Hepatocyte (in vitro differentiated cells): ENCODE measurements around the gene AUTS2. TPM values are rescaled to one million over a fixed set of nuclear protein-coding genes. Genes with fewer than 3 reads are reported as not detected.

Experiments
- DNase-seq: peaks from one replicate; pipeline ENCODE4 v3.0.0-alpha.2; 2016; ENCODE audit warnings: low spot score
- H2AFZ ChIP-seq: fragments of 200-600 bp; sonication (generic); 2 replicates; pipeline ENCODE4 v1.6.0; 2016; ENCODE audit warnings: antibody characterized with exemption, mild to moderate bottlenecking
- H3K27ac ChIP-seq: fragments of 200-600 bp; sonication (generic); 2 replicates; pipeline ENCODE4 v1.5.1; 2016; ENCODE audit warnings: mild to moderate bottlenecking
- H3K27me3 ChIP-seq: fragments of 200-600 bp; sonication (generic); 2 replicates; pipeline ENCODE4 v1.6.1; 2016
- H3K36me3 ChIP-seq: fragments of 200-600 bp; sonication (generic); replicated peaks from 2 replicates; pipeline ENCODE4 v1.5.1; 2016; ENCODE audit warnings: low read depth; ENCODE audit not compliant: insufficient read depth
- H3K4me1 ChIP-seq: fragments of 200-600 bp; sonication (generic); 2 replicates; pipeline ENCODE4 v1.5.1; 2016; ENCODE audit warnings: mild to moderate bottlenecking, moderate library complexity; ENCODE audit not compliant: insufficient read depth
- H3K4me2 ChIP-seq: fragments of 200-600 bp; sonication (generic); 2 replicates; pipeline ENCODE4 v1.6.0; 2016
- H3K4me3 ChIP-seq: fragments of 200-600 bp; sonication (generic); 2 replicates; pipeline ENCODE4 v1.5.1; 2016; ENCODE audit warnings: mild to moderate bottlenecking
- H3K79me2 ChIP-seq: fragments of 200-600 bp; sonication (generic); 2 replicates; pipeline ENCODE4 v1.6.0; 2017; ENCODE audit warnings: mild to moderate bottlenecking
- H3K9me2 ChIP-seq: fragments of 200-600 bp; sonication (generic); replicated peaks from 2 replicates; pipeline ENCODE4 v1.6.0; 2017; ENCODE audit warnings: mild to moderate bottlenecking; ENCODE audit not compliant: insufficient read depth
- H3K9me3 ChIP-seq: fragments of 200-600 bp; sonication (generic); 2 replicates; pipeline ENCODE4 v1.5.1; 2016; ENCODE audit warnings: low read depth, mild to moderate bottlenecking
- H4K20me1 ChIP-seq: fragments of 200-600 bp; sonication (generic); 2 replicates; pipeline ENCODE4 v1.6.0; 2016; ENCODE audit warnings: mild to moderate bottlenecking; ENCODE audit not compliant: insufficient read depth, poor library complexity, severe bottlenecking
- CTCF ChIP-seq: fragments of 200-600 bp; sonication (generic); IDR thresholded peaks from 2 replicates; pipeline ENCODE4 v1.5.1; 2016; ENCODE audit warnings: antibody characterized with exemption, mild to moderate bottlenecking; ENCODE audit not compliant: poor library complexity
- EZH2 ChIP-seq: fragments of 200-600 bp; sonication (generic); IDR thresholded peaks from 2 replicates; pipeline ENCODE4 v1.6.1; 2016; ENCODE audit warnings: antibody characterized with exemption, mild to moderate bottlenecking, borderline replicate concordance
- EZH2phosphoT487 ChIP-seq: fragments of 200-600 bp; sonication (generic); IDR thresholded peaks from one replicate; pipeline ENCODE4 v1.6.1; 2018; ENCODE audit warnings: antibody characterized with exemption, mild to moderate bottlenecking, low read depth, moderate library complexity; ENCODE audit not compliant: unreplicated experiment, severe bottlenecking
- WGBS: methylation state at CpG from one replicate; pipeline ENCODE4 v1.1.6; 2016; ENCODE audit warnings: low lambda C conversion rate; ENCODE audit errors: missing lambda C conversion rate; 5-methylcytosine and 5-hydroxymethylcytosine counted together
- polyA plus RNA-seq: library from polyadenylated mRNA; unstranded; fragments of >200 nt; fragmentation: Nextera tagmentation; extraction: Ambion mirVana; gene quantifications from 2 replicates; pipeline ENCODE4 v1.2.1, GENCODE V29; 2016
- total RNA-seq: library from RNA; depleted of rRNA; stranded (reverse); fragments of >200 nt; gene quantifications from 2 replicates; pipeline ENCODE4 v1.2.3, GENCODE V29; 2014

The AUTS2 gene
- total and polyA plus RNA-seq, 2 experiments from 2014 or later, result 34.4 to 40.9 TPM

DNA sequence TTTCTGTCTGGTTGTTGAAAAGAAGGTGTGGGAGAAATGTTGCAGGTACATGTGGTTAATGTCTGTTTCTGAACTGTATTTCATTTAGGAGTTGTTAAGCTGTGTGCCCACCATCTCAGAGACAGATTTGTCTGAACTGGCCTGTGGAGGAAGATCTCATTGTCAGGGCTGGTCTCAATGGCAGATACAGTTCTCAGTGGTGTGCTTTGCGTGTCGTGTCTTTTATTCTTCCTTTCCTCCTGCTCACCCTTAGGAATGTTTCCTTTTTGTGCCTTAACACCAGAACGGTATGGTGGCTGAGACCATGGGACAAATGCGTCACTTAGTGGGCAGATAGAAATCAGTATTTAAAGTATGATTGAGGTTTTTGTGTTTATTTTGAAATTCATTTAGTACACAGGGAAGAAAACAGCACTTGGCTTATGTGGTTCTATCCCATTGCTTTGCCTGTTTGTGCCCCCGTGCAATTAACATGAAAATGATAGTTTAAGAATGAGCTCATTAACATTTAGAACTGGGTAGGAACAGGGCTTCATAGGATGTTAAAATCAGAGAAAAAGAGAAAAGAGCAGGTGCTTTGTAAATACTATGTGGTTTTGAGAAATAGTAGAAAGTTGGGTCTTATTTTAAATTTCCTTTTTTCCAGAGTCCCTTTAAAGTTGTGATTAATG is 112.6 kb downstream of the AUTS2 start:
- H2AFZ ChIP-seq, result no peak overlapping the region
- DNase-seq, result no peak
- 55% methylated on average over 5 of the region's 5 CpGs for WGBS
- no peaks in the 10 kb centered on the region for H3K9me2 ChIP-seq
- no peak overlapping the region for H3K4me2 ChIP-seq
- peaks cover 15% of the 10 kb centered on the region for H4K20me1 ChIP-seq
- TF ChIP-seq CTCF, result no peak
- TF ChIP-seq EZH2, result no peak
- TF ChIP-seq EZH2phosphoT487, result no peak
- no peak overlapping the region for H3K27ac ChIP-seq
- peaks cover 8% of the 10 kb centered on the region for H3K4me1 ChIP-seq
- H3K36me3 ChIP-seq, result no peaks in the 10 kb centered on the region
- H3K27me3 ChIP-seq, result no peaks in the 10 kb centered on the region
- H3K4me3 ChIP-seq, result no peak overlapping the region
- H3K9me3 ChIP-seq, result no peaks in the 10 kb centered on the region
- peaks cover 25% of the 10 kb centered on the region for H3K79me2 ChIP-seq

GRCh38 chr7:69714886-69715576 is 116.8 kb downstream of the AUTS2 start:
- WGBS, result 69% methylated on average over 2 of the region's 2 CpGs

GRCh38 chr7:69717221-69717620 is 118.9 kb downstream of the AUTS2 start:
- no peaks in the 10 kb centered on the region for H3K9me2 ChIP-seq
- 58% methylated on average over 2 of the region's 2 CpGs for WGBS
- no peaks in the 10 kb centered on the region for H3K27me3 ChIP-seq
- peaks cover 9% of the 10 kb centered on the region for H4K20me1 ChIP-seq
- H3K79me2 ChIP-seq, result peaks cover 12% of the 10 kb centered on the region
- no peaks in the 10 kb centered on the region for H3K36me3 ChIP-seq
- H3K4me1 ChIP-seq, result no peaks in the 10 kb centered on the region
- H3K9me3 ChIP-seq, result no peaks in the 10 kb centered on the region
- TF ChIP-seq CTCF (no peak), EZH2 (no peak), EZH2phosphoT487 (no peak)
- H3K27ac ChIP-seq, result no peak overlapping the region
- no peak overlapping the region for H3K4me2 ChIP-seq
- no peak overlapping the region for H3K4me3 ChIP-seq
- no peak overlapping the region for H2AFZ ChIP-seq
- no peak for DNase-seq

More at GRCh38 chr7:69714886-69715576, 116.8 kb downstream of the AUTS2 start:
- H3K27ac ChIP-seq, result no peak overlapping the region
- peaks cover 27% of the 10 kb centered on the region for H3K79me2 ChIP-seq
- H2AFZ ChIP-seq, result no peak overlapping the region
- H4K20me1 ChIP-seq, result peaks cover 4% of the 10 kb centered on the region
- H3K4me1 ChIP-seq, result no peaks in the 10 kb centered on the region
- no peak overlapping the region for H3K4me2 ChIP-seq
- H3K9me2 ChIP-seq, result no peaks in the 10 kb centered on the region
- no peaks in the 10 kb centered on the region for H3K36me3 ChIP-seq
- no peaks in the 10 kb centered on the region for H3K27me3 ChIP-seq
- DNase-seq, result no peak
- H3K4me3 ChIP-seq, result no peak overlapping the region
- no peak for TF ChIP-seq EZH2
- TF ChIP-seq CTCF, result no peak
- no peak for TF ChIP-seq EZH2phosphoT487
- no peaks in the 10 kb centered on the region for H3K9me3 ChIP-seq
